GF-D8 (cell line): ENCODE results near the gene DHPS.
"Not testable (repeated sequence)": the region's sequence is repeated elsewhere in the genome, so short reads cannot be mapped to it uniquely, and the experiment has no call there.

Experiments
- DNase-seq: peaks from one replicate; lab custom pipeline; 2025; lab: John Stamatoyannopoulos, UW

The DHPS gene

DNA sequence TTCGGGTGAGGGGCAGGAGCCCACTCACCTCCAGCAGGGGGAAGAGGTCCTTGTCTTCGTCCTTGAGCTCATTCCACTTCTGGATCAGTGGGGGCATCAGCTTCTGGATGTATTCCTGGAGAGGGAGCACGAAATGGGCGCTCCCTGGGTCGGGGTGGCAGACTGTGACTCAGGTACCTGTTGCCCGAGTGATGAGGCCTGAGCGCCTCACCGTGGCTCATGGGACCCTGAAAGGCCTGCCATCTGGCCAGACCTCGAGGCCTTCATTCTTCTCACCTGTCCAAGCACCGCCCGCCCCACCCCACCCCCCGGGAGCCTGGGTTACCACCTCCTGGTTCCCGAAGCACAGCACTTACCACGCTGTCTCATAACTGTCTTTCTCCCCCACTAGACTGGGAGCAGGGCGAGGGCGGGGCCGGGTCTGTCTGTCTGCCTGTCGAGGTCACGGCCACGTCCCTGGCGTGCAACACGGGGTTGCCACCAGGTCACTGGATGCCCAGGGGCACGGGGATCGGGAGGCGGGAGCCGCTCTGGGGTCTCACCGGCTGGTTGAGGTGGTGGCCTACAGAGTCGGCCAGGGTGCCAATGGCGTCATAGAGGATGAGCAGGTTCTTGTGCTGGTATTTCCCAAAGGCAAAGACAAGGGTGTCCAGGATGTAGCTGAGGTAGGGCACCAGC, 24.1 kb upstream of the DHPS start:
- no peak for DNase-seq

DNA sequence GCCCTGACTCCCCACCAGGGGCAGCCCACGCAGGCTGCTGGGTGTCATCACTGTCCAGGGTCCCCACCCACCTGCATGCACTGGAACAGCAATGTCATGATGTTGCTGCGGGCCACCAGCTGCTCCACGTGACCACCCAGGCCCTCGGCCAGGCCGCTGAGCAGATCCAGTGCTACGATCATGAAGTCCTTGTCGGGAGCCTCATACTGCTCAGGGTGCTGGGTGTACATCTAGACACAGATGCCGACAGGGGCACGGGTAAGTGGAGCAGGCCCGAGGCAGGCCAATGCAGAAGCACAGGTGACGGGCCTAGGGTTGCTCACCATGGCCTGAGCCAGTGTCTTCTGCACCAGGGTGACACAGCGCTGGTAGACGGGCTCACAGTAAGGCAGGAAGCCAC, 23.5 kb upstream of the DHPS start:
- no peak for DNase-seq

DNA sequence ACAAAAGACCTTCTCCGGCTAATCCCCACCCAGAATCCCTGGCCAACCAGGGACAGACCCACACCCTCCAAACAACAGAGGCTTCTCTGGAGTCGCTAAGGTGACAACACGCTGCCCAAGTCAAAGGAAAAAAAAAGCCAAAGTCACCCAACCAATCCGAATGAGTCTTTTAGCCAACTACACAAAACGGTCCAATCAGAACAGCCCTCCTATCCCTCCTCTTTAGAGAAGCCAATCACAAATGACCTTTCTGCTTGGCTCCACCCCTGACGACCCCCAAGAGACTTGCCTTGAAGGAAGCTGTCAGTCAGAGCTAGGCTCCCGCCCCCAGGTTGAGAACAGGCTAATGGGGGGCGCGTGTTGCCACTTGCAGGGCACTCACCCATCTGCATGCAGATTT, 21.4 kb upstream of the DHPS start:
- no peak for DNase-seq

DNA sequence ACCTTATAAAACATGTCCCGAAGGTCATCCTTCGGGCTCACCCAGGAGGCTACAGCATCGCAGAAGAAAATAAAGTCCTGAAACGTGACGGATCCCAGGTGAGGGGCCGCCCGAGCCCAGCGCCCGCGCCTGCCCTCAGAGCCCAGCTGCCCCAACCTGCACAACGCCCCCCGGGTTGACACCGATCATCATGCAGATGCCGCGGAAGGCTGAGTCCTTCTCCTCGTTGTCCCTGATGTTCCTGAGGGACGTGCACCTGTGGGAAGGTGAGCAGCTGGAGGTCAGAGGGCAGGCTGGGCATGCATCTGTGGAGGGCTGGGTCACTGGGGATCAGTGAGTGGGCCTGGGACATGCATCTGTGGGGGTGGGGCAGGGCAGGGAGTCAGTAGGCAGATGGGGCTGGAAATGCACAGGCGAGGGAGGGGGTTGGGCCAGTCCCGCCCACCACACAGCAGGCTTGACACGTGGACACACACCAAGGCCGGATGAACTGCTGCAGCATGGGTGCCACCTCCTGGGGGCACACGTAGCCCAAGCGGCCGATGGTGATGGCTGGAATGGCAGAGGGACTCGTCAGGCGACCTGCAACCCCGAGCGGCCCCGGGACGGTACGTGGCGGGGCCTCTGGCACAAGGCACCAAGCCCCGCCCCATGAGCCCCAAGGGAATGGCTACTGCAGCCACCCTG, 20.1 kb upstream of the DHPS start:
- DNase-seq = no peak

DNA sequence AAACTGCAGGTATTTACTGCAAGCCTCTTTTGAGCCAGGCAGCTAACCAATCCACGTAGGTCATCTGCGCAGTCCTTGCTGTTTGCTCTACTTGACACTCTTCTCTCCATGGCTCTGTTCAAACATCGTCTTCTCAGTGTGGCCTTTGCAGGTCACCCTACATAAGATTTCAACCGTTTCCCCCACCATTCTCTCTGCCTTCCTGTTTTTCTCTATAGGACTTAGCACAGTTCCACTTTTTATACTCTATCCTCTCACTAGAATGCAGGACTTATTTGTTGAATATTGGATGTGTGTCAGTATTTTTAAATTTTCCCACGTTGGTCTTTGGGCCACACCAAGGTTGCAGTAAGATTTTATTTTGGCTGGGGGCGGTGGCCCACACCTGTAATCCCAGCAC, 16.5 kb upstream of the DHPS start:
- DNase-seq = no peak

DNA sequence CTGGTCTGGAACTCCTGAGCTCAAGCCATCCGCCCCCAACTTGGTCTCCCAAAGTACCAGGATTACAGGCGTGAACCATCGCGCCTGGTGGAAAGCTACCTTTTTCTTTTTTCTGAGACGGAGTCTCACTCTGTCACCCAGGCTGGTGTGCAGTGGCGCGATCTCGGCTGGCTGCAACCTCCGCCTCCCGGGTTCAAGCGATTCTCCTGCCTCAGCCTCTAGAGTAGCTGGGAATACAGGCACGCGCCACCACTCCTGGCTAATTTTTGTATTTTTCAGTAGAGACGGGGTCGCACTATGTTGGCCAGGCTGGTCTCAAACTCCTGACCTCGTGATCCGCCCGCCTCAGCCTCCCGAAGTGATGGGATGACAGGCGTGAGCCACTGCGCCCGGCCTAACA, 15.7 kb upstream of the DHPS start:
- not testable (repeated sequence) for DNase-seq

DNA sequence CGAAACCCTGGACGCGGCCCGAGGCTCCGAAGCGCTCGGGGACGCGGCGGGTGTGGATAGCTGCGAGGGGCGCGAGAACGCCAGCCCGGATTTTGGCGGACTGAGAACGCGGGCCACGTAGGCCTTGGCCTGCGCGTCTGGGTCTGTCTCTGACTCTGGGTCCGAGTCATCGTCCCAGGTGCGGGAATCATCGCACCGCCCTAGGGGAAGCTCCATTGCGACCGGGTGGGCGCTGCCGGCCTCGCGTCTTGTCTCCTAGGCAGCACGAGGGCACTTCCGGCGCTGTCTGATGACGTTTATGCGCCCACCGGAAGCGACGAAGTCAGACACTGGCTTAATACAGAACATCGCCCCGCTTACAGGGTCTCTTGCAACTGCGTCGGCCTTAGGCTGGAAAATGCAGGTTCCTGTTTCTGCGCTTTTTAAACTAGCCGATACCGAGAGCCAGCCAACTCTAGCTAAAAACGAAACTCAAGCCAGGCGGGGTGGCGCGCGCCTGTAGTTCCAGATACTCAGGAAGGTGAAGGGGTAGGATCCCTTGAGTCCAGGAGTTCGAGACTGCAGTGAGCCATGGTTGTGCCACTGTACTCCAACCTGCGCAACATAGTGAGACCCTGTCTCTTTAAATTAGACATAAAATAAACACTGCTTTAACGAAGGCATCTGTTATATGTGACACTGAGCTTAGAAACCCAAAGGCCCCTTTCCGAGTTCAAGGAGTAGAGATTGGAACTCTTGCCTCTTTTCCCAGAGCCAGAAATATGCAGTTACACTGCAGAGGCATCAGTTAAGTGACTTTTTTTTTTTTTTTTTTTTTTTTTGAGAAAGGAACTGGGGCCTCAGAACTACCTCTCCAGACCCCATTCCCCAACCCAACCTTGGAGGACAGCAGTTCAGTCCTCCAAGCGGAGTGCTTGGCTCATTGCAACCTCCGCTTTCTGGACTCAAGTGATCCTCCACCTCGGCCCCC, 15.0 kb upstream of the DHPS start, which contains the start of gene FBXW9:
FBXW9 (minus strand) TSS at position 266 of the 970 bp plus-strand sequence; CDS start at position 216, 50 bp downstream.
- DNase-seq = peak; percentile 83

DNA sequence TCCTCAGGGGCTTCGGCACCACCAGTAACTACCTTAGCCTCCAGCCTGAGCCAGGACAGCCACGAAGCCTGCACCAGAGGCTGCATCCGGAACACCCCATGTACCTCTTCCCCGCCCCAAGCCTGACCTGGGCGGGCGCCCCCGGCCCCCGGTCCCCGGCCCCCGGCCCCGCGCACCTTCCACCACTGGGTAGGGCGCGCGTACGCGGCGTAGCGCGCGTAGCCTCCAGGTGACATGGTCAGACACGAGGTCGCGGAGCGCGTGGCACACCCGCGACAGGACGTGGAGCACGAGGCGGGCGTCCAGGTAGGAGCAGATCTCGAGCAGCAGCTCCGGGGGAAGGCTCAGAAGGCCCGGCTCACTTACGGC, 14.3 kb upstream of the DHPS start:
- no peak for DNase-seq

DNA sequence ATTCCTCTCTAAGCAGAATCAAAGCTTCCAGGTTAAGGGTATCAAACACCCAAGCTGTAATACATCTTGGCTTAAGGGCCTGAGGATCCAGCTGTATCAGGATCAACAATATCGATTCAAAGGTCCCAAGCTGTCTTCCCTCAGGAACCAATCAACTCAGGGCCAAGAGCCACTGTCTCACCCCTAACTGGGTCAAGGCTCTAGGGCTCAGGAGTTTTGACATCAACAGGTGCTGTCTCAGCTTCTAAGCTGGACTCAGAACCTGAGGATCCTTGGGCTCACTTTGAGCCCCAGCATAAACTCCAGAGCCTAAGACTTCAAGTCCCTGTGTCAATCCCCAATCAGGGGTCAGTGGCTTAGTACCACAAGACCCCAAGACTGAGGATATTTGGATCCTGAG, 13.8 kb upstream of the DHPS start:
- no peak for DNase-seq

DNA sequence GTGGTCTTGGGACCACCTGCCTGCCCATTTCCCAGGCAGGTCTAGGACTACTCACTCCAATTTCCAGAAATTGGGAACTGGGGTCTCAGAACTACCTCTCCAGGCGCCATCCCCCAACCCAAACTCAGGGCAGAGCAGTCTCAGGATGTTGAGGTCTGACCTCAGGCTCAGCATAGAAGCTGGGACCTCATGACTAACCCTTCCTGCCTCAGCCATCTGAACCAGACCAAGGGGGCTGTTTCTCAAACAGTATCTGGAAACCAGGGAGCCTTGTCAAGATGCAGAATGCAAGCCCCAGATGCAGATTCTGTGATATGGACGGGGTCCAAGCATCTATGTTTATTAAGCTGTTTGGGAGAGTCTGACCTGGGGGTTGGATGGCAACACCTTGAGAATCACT, 13.4 kb upstream of the DHPS start:
- no peak for DNase-seq

DNA sequence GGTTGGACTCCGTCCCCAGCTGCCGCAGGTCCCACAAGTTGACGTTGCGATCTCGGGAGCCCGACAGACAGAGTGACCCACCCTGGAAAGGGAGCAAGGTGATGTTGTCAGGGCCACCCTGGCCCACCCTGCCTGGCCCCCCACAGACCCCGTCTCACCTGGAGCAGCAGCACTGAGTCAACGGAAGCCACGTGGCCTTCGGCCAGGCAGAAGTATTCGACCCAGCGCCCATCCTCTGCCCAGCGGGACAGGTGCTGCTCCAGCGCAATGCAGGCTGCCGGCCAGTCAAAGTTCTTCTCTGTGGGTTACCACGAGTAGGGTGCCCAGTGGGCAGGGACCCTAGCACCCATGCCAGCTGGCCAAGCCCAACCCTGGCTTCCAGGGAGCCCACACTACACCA, 13.0 kb upstream of the DHPS start:
- no peak for DNase-seq

DNA sequence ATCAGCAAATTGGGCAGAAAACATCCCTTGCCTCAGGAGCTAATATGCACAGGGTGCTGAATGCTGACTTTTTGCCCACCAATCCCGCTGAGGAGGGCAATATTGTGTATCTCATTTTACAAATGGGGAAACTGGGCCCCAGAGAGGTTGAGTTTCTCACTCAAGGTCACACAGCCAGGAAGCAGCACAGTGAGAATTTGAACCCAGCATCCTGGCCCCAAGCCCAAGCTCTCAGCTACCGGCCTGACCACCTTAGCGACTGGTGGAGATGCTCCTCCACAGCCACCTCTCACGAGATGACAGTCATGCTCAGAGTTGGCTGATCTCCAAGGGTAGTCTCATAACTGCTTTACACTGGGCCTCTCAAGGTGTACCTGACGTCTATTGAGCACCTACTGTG, 11.3 kb upstream of the DHPS start:
- DNase-seq = no peak

DNA sequence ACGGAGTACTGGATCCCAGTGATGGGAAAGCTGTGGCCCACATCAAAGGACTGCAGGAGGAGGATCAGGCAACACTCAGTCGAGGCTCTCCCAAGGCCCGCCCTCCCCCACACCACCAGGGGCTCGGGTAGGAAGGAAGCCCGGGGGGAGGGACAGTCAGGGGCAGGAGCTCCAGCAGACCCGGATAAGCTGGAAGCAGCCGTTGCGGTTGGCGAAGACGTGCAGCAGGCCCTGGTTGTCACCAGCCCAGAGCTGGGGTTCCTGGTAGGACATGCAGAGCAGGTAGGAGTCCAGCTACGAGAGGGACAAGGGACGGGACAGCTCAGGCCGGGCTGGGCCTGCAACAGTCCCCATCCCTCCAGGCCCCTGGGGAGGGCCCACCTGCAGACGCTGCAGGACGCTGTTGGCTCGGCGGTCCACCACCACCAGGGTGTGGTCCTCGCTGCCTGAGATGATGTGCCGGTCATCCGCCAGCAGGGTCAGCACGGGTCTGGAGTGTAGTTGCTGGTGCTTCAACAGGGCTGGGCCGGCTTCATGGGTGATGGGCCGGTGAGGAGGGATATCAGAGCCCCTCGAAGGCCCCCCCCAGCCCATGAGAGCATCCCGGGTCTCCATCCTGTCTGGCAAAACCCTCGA, 8.0 kb upstream of the DHPS start:
- DNase-seq = no peak

DNA sequence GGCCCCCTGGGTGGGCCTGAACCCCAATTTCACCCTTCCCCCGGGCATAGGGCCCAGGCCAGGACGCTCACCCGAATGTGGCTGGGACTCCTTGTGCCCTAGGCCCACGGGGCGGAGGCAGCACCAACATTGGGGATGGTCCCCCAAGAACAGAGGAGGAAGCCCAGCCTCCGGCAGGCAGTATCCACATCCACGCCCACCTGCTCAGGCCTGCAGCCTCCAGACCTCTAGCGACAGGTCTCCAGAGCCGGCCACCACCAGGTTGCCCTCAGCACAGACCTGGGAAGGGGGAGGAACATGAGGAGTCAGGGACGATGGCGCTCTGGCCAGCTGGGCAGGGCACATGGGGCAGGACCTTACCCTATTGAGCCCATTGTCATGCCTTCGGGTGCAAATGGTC, 7.3 kb upstream of the DHPS start:
- DNase-seq = no peak

DNA sequence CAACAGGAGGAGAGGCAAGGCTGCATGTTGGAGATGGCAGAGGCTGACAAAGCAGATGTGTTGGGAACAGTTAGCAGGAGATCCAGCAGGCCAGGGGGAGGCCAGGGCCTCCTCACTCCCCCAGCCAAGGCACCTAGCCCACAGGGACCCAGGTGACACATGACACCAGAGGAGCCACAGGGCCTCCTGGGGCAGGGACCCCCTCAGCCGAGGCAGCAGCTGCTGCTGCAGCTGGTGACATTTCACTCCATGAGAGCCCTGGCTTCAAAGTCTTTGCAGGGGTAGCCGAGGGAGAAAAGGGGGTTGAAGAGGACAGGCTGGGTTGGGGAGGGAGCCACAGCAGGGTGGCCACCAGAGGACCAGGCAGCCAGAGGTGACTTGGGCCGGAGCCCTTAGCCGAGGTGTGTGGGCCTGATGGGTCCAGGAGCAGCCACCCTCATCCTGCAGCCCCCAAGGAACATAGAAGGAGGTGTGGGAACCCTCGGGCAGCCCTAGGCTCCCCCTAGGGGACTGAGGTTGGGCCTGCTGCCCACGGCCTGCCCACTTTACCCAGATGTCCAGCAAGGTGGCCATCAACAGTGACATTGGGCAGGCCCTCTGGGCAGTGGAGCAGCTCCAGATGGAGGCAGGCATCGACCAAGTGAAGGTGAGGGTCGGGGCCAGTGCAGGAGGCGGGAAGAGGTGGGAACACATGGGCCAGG, 6.0 kb upstream of the DHPS start, which contains the start of gene GNG14:
GNG14 (plus strand) TSS at position 503 of the 701 bp plus-strand sequence; CDS start at position 554, 51 bp downstream.
- no peak for DNase-seq

DNA sequence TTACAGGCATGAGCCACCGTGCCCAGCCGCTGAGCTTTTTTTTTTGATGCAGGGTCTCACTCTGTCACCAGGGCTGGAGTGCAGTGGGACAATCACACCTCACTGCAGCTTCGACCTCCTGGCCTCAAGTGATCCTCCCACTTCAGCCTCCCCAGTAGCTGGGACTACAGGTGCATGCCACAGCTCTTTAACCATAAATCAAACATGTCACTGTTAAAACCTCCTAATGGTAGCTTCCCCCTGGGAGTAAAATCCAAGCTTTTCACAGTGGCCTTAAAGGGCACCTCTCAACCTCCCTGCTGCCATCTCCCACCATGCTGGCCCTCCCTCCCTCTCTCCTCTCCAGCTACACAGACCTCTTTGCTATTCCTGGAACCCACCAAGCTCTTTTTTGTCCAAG, 4.2 kb upstream of the DHPS start:
- DNase-seq = no peak

DNA sequence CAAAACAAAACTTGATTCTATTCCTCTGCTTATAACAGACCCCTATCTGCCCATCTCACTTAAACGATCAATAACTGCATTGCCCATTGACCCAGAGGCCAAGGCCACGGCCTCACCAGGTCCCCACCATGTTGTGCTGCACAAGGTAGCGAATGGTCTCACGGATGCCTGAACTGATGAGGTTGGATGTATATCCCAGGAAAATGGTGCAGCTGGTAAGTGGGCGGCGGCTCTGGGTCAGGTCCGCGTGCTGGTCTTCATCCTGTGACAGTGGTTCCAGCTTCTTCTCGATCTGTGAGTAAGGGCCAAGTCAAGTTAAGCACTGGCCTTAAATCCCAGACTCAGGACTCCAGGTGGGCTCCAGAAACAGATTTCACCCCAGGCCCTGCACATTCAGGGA, 1.6 kb downstream of the DHPS start:
- no peak for DNase-seq

DNA sequence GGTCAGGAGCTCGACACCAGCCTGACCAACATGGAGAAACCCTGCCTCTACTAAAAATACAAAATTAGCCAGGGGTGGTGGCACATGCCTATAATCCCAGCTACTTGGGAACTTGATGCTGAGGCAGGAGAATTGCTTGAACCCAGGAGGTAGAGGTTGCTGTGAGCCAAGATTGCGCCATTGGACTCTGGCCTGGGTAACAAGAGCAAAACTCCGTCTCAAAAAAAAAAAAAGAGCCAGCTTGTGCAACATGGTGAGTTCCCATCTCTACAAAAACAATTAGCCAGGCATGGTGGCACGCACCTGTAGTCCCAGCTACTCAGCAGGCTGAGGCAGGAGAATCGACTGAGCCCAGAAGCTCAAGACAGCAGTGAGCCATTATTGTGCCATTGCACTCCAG, 3.6 kb downstream of the DHPS start:
- not testable (repeated sequence) for DNase-seq

DNA sequence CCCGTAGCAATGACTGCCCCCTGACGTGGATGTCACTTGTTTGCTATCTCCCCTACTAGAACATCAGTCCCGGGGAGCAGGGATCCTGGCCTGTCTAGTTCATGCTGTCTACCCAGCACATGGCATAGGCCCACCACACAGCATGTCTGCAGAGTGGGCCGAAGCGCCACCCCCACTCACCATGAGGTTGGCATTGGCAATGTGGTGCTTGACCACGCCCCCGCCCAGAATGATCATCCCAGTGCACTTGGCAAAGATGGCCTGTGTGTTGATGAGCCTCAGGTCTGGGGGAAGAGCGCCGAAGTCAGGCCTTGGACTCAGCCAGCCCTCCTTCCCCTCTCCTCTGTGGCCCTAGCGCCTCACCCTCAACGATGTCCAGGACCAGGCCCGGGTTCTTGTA, 4.8 kb downstream of the DHPS start:
- no peak for DNase-seq

DNA sequence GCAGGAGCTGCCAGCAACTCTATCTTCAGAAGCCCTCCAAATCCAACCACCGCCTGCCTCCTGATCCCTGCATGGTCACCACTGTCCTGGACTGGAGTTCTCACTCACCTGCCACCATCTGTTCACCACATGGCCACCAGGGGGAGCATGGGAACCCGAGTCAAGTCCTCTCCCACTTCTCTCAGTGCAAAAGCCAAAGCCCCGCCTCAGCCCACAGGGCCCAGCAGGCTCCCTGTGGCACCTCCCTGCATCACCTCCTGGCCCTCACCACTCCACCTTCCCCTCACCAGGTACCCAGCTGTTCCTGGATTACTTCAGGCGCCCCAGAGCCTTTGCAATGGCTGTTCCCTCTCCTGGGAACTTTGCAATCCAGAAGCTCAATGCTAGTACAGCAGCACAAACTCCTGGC, 5.3 kb downstream of the DHPS start:
- DNase-seq = peak; percentile 23

DNA sequence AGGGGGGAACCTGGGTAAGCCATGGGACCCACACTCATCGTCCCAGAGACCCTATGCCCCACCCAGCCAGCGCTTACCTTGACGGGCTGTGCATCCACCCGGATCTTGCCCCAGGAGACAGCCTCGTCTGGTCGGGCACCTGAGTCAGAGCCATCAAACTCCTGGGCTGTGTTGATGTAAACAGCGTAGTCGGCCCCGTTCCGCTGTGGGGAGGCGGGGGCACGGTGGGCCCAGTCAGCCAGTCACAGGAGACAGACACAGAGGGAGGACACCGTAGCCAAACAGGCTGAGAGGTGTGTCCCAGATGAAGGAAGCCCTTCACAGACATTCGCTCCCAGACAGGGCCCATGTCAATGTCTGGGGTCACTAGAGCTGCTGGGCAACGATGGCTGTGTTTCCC, 5.7 kb downstream of the DHPS start:
- no peak for DNase-seq

DNA sequence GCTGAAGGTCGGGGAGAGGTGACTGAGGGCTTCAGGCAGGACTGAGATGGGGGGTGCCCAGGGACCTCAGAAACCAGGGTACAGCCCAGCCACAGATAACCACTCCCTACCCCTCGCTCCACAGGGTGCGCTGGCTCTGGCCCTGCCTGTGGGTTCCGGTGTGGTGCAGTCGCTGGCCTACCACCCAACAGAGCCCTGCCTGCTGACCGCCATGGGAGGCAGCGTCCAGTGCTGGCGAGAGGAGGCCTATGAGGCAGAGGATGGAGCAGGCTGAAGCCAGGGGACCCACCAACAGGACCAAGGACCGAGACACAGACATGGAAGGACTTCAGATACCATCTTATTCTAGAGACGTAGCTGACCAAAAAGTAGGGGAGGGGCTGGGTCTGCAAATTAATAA, 6.3 kb downstream of the DHPS start:
- no peak for DNase-seq
